CD14-positive monocyte (primary cell): ENCODE measurements around the gene DCP2. TPM values are rescaled to one million over a fixed set of nuclear protein-coding genes. Genes with fewer than 3 reads are reported as not detected.

ENCODE experiments used
- DNase-seq, 3 donors: peaks; one replicate each; pipeline ENCODE4 v3.0.0-alpha.2; 2011 to 2022
- H2AFZ ChIP-seq: 2 replicates; pipeline ENCODE4 v1.6.0; 2012; ENCODE audit warnings: mild to moderate bottlenecking, low read depth, low read length, inconsistent platforms; ENCODE audit not compliant: insufficient read depth, poor library complexity, severe bottlenecking
- H3K27ac ChIP-seq, 2 donors: 1 replicate in 1 of 2; 2 replicates in 1 of 2; pipeline ENCODE4 v1.5.1; 2012 to 2013; ENCODE audit warnings: low read length in 2 of 2, control low read depth in 1 of 2, inconsistent platforms in 1 of 2, low read depth in 1 of 2, mild to moderate bottlenecking in 1 of 2
- H3K27me3 ChIP-seq, 2 donors: one replicate each; pipeline versions ENCODE4 v1.6.0 to v1.6.1; 2011 to 2013; ENCODE audit warnings: low read length in 2 of 2; ENCODE audit not compliant: control insufficient read depth in 2 of 2, insufficient read depth in 2 of 2
- H3K36me3 ChIP-seq, 2 donors: replicated peaks in 1 of 2; 1 replicate in 1 of 2; 2 replicates in 1 of 2; pipeline versions ENCODE4 v1.5.1 to v1.6.1; 2012 to 2013; ENCODE audit warnings: low read length in 2 of 2, control low read depth in 1 of 2, inconsistent platforms in 1 of 2, mild to moderate bottlenecking in 1 of 2; ENCODE audit not compliant: insufficient read depth in 2 of 2, control insufficient read depth in 1 of 2
- H3K4me1 ChIP-seq, 2 donors: 1 replicate in 1 of 2; 2 replicates in 1 of 2; pipeline versions ENCODE4 v1.5.1 to v1.6.1; 2012 to 2013; ENCODE audit warnings: low read length in 2 of 2, control low read depth in 1 of 2, inconsistent platforms in 1 of 2, mild to moderate bottlenecking in 1 of 2, moderate library complexity in 1 of 2; ENCODE audit not compliant: insufficient read depth in 2 of 2, control insufficient read depth in 1 of 2
- H3K4me2 ChIP-seq: replicated peaks from 2 replicates; pipeline ENCODE3; 2012; ENCODE audit warnings: low read length, moderate library complexity, mild to moderate bottlenecking; ENCODE audit not compliant: poor library complexity, severe bottlenecking; ENCODE audit errors: extremely low read depth
- H3K4me3 ChIP-seq, 3 experiments: fragments of 200-600 bp in 1 of 3; sonication (generic) in 1 of 3; replicated peaks in 1 of 3; 1 replicate in 2 of 3; 2 replicates in 1 of 3; pipeline ENCODE4 v1.5.1; 2011 to 2013; ENCODE audit warnings: low read length in 3 of 3, mild to moderate bottlenecking in 3 of 3, control low read depth in 2 of 3, low read depth in 2 of 3, inconsistent platforms in 1 of 3, moderate library complexity in 1 of 3
- H3K79me2 ChIP-seq: 2 replicates; pipeline ENCODE4 v1.6.0; 2012; ENCODE audit warnings: mild to moderate bottlenecking, control low read depth, inconsistent platforms, low read length, moderate library complexity; ENCODE audit not compliant: insufficient read depth
- H3K9ac ChIP-seq: 2 replicates; pipeline ENCODE4 v1.6.0; 2017; ENCODE audit warnings: low read length, mild to moderate bottlenecking; ENCODE audit not compliant: insufficient read depth, poor library complexity, severe bottlenecking
- H3K9me3 ChIP-seq, 2 donors: replicated peaks in 1 of 2; 1 replicate in 1 of 2; 2 replicates in 1 of 2; pipeline versions ENCODE4 v1.5.1 to v1.6.1; 2012 to 2013; ENCODE audit warnings: low read length in 2 of 2, control low read depth in 1 of 2; ENCODE audit not compliant: control insufficient read depth in 1 of 2, insufficient read depth in 1 of 2
- H4K20me1 ChIP-seq: 2 replicates; pipeline ENCODE4 v1.6.0; 2012; ENCODE audit warnings: mild to moderate bottlenecking, low read length, control low read depth, moderate library complexity; ENCODE audit not compliant: insufficient read depth
- H3K27ac Mint-ChIP-seq, 7 donors: one replicate each; pipeline ENCODE4 v1.8.0; 2020; ENCODE audit warnings: mild to moderate bottlenecking in 7 of 7, mixed read lengths in 7 of 7, moderate library complexity in 6 of 7, inconsistent platforms in 2 of 7
- H3K27me3 Mint-ChIP-seq, 3 donors: one replicate each; pipeline ENCODE4 v1.8.0; 2021 to 2022; ENCODE audit warnings: low read depth in 3 of 3, mild to moderate bottlenecking in 3 of 3, mixed read lengths in 3 of 3, moderate library complexity in 3 of 3, inconsistent platforms in 1 of 3
- H3K36me3 Mint-ChIP-seq, 2 donors: one replicate each; pipeline ENCODE4 v1.8.0; 2020; ENCODE audit warnings: mixed read lengths in 2 of 2, inconsistent platforms in 1 of 2, mild to moderate bottlenecking in 1 of 2
- H3K4me1 Mint-ChIP-seq: one replicate; pipeline ENCODE4 v1.8.0; 2020; ENCODE audit warnings: mild to moderate bottlenecking, mixed read lengths
- H3K4me3 Mint-ChIP-seq, 2 donors: one replicate each; pipeline ENCODE4 v1.8.0; 2020; ENCODE audit warnings: mild to moderate bottlenecking in 2 of 2, mixed read lengths in 2 of 2, moderate library complexity in 1 of 2
- H3K9me3 Mint-ChIP-seq, 7 donors: one replicate each; pipeline ENCODE4 v1.8.0; 2020 to 2022; ENCODE audit warnings: mixed read lengths in 7 of 7, mild to moderate bottlenecking in 6 of 7, moderate library complexity in 6 of 7, inconsistent platforms in 2 of 7
- CTCF ChIP-seq: fragments of 200-600 bp; IDR thresholded peaks from one replicate; pipeline ENCODE4 v1.8.0; 2022; ENCODE audit warnings: antibody characterized with exemption, mild to moderate bottlenecking
- WGBS: methylation state at CpG from one replicate; pipeline ENCODE4 v1.1.5; 2013; ENCODE audit warnings: missing lambda C conversion rate; ENCODE audit not compliant: insufficient coverage; 5-methylcytosine and 5-hydroxymethylcytosine counted together
- intact Hi-C, 2 donors: fragments of 100-400 bp; cut with micrococcal nuclease; formaldehyde crosslinking; loops; one replicate each; pipeline versions ENCODE4 v1.15.0 to v1.15.1; 2023
- polyA plus RNA-seq, 3 donors: library from polyadenylated mRNA; depleted of rRNA in 1 of 3; unstranded in 2 of 3; stranded (reverse) in 1 of 3; fragments of 300-500 nt in 2 of 3; fragments of >200 nt in 1 of 3; fragmentation: Illumina TruSeq in 2 of 3; gene quantifications; 1 replicate in 2 of 3; 2 replicates in 1 of 3; pipeline ENCODE4 v1.2.3, GENCODE V29; 2012 to 2021

Gene DCP2
- polyA plus RNA-seq, 3 donors = 24.0 to 62.2 (median 58.9) TPM

DNA sequence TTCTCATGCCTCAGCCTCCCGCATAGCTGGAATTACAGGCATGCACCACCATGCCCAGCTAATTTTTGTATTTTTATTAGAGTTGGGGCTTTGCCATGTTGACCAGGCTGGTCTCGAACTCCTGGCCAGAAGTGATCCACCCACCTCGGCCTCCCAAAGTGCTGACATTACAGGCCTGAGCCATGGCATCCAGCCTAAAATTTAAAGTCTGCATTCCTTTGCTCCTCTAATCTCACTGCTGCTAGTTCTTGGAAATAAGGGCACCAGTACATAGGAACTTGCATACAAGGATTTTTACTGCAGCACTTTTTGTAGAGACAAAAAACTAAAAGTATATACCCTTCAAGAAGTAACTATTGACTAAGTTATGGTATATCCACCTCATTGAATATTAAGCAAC is 20.0 kb upstream of the DCP2 start:
- no peak overlapping the region for H3K9ac ChIP-seq
- no peak overlapping the region for H3K27ac Mint-ChIP-seq
- H3K27me3 Mint-ChIP-seq = peaks cover 6 to 19% (median 14%) of the 10 kb centered on the region in 3 donors
- H3K4me1 ChIP-seq = peaks cover 17 to 26% of the 10 kb centered on the region in 2 donors
- no peaks in the 10 kb centered on the region for H3K36me3 ChIP-seq
- no peaks in the 10 kb centered on the region for H4K20me1 ChIP-seq
- H3K79me2 ChIP-seq = no peaks in the 10 kb centered on the region
- H3K27me3 ChIP-seq = peaks cover 3 to 4% of the 10 kb centered on the region in 2 donors
- H3K4me2 ChIP-seq = no peak overlapping the region
- whole genome bisulfite sequencing = no CpG with 5 or more reads among the region's 3 CpGs
- H3K4me1 Mint-ChIP-seq = peaks cover 27% of the 10 kb centered on the region
- H3K36me3 Mint-ChIP-seq = no peaks in the 10 kb centered on the region
- no peak for TF ChIP-seq CTCF
- H2AFZ ChIP-seq = no peak overlapping the region
- H3K9me3 Mint-ChIP-seq = peaks cover 0 to 10% (median 4%) of the 10 kb centered on the region in 7 donors
- no peak overlapping the region for H3K27ac ChIP-seq
- H3K4me3 Mint-ChIP-seq = no peak overlapping the region
- no peak overlapping the region for H3K4me3 ChIP-seq
- no peaks in the 10 kb centered on the region for H3K9me3 ChIP-seq
- no peak for DNase-seq
- intact Hi-C loops = no loop called here

DNA sequence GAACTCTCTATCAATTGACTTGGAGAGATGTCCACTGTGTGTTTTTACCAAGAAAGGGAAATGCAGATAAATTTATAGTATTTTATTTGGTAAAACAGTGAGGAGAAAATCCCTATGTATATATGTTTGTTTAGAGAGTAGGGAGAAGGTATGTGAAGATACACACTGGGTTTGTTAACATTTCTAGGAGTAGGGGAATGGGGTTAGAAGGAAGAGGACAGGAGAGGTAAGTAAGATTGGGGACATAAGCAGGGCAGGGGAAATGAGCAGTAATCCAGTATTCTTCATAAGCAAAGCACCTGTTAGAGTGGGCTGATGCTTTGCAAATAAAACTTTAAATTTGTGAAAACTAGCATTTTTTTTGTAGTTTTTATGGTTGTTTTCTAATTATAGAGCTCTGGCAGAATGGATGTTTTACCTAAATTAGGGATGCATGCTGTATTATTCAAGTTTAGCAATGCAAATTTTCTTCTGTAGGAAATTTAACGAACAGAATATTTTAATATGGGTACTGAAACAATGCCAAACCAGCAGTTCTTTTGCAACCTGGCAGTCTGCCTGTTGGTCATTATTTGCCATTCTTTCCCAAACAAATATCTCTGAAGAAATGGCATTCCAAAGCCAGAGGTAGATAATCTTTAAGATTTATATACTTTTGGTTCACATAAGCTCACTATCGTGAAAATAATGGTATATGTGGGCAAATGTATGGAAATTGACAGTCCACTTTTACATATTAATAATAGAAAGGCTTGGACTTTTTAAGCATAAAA is 19.4 kb upstream of the DCP2 start:
- intact Hi-C loops = no loop called here

More for the DNA sequence above, 19.4 kb upstream of the DCP2 start:
- no peak for TF ChIP-seq CTCF
- H3K4me1 Mint-ChIP-seq = peaks cover 27% of the 10 kb centered on the region
- H3K9me3 Mint-ChIP-seq = peaks cover 0 to 10% (median 4%) of the 10 kb centered on the region in 7 donors
- Histone ChIP-seq H3K4me3 (no peak overlapping the region), H2AFZ (no peak overlapping the region), H3K27me3 (peaks cover 3 to 4% of the 10 kb centered on the region in 2 donors), H3K9ac (no peak overlapping the region), H3K79me2 (no peaks in the 10 kb centered on the region), H4K20me1 (no peaks in the 10 kb centered on the region), H3K27ac (no peak overlapping the region), H3K4me1 (peaks cover 17 to 26% of the 10 kb centered on the region in 2 donors), H3K9me3 (no peaks in the 10 kb centered on the region), H3K36me3 (no peaks in the 10 kb centered on the region), H3K4me2 (no peak overlapping the region)
- H3K27me3 Mint-ChIP-seq = peaks cover 6 to 19% (median 13%) of the 10 kb centered on the region in 3 donors
- no peaks in the 10 kb centered on the region for H3K36me3 Mint-ChIP-seq
- DNase-seq = no peak
- WGBS = no CpG with 5 or more reads among the region's 2 CpGs
- no peak overlapping the region for H3K27ac Mint-ChIP-seq
- H3K4me3 Mint-ChIP-seq = no peak overlapping the region
